ELF-1 (cell line): ENCODE data around the gene GSDMA.

ENCODE experiments used
- DNase-seq: peaks from one replicate; pipeline ENCODE4 v3.0.0-alpha.2; 2016; ENCODE audit warnings: low read depth, low spot score

GSDMA gene

DNA sequence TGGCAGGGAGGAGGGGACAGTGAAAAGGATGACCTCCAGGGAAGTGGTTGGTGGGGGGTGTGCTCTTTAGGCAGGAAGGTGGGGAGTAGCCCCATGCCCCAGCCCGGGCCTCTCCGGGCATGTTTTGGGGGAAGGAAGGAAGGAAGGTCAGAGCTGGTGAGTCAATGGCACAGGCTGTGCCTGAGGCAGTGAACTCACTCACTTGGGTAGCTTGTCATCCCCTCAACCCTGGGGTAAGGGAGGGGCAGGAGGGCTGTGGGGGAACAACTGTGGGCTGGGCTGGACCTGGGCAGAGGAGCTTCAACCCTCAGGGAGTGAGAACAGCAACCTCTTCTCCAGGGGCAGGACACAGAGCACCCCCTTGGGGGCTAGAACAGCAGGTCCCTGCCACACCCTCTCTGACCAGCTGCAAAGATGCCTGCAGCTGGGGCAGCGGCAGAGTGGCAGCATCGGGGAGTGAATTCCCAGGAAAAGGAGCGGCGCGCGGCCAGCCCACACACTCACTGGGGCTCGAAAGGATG is 58.7 kb downstream of the GSDMA start:
- no peak for DNase-seq

DNA sequence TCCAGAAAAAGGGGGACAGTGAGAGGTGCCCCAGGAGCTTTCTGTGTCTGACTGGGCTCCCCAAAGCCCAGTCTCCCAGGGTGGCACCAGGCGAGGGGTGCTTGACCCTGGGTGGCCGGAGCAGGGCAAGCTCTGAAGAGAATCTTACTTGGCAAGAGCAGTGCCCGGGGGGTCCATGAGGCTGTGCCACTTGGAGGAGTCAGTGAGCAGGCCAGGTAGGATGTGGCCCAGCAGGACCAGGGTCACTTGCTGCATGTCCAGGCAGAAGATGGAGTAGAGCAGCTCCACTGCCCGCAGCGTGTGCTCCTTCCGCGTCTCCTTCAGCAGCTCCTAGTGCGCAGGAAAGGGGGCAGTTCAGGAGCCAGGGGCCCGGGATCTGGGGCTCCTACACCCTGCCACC is 59.7 kb downstream of the GSDMA start:
- DNase-seq: no peak

DNA sequence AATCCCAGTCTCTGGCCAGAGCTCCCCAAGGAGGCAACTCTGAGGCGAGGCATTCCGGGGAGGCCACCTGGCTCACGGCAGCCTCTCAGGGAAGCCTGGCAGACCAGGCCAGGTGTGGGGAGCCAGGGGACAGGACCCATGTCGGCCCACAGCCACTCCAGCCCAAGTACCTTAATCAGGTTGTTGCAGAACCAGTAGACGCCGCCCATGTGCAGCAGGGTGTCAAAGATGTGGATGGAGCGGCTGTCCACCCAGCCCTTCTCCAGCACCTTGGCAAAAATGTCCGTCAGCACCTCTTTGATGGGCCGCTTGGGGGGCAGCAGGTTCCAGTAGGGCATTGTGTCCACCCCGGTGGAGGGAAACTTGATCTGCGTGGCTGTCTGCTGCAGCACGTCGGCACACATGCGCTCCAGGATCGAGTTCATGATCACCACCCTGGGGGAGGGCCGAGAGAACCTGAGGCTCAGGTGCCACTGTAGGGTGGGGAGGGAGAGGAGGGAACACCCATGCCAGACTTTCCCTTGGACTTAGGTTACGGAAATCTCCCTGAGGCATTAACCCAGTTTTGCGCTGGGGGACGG is 60.2 kb downstream of the GSDMA start:
- no peak for DNase-seq

DNA sequence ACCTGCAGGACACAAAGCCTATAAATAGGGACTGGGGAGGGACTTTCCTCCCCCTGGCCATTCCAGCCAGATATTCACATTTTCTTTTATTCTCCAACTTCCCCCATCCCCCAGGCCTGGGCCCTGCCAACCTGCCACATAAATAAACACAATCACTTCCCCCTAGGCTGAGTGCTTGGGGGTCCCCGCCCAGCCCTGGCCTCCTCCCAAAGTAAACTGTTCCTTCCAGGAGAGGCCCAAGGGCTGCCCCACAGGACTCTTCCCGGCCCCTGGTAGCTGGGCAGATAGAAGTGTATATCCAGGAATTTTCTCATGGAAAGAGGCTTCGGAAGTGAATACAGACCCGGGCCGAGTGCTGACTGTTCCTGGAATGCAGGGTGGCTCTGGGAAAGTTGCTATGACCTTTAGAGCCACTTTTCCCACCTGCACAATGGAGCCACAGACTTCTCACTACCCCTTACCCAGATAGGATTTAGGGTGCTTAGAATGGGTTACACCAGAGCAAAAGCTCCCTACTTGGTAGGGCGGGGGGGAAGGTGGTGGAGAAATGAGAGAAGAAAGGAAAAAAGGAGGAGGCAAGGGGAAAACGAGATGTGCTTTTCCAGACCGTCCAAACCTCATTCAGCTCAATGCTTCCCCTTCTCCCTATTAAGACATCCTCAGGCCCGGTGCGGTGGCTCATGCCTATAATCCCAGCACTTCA is 60.9 kb downstream of the GSDMA start:
- DNase-seq: no peak

DNA sequence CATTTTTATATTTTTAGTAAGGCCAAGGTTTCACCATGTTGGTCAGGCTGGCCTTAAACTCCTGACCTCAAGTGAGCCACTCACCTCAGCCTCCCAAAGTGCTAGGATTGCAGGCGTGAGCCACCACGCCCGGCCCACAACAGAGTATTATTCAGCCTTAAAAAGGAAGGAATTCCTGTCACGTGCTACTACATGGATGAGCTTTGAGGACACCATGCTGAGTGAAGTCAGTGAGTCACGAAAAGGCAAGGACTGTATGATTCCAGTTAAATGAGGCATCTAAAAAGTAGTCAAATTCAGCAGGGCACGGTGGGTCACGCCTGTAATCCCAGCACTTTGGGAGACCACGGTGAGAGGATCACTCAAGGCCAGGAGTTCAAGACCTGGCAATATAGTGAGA is 62.1 kb downstream of the GSDMA start:
- no peak for DNase-seq

DNA sequence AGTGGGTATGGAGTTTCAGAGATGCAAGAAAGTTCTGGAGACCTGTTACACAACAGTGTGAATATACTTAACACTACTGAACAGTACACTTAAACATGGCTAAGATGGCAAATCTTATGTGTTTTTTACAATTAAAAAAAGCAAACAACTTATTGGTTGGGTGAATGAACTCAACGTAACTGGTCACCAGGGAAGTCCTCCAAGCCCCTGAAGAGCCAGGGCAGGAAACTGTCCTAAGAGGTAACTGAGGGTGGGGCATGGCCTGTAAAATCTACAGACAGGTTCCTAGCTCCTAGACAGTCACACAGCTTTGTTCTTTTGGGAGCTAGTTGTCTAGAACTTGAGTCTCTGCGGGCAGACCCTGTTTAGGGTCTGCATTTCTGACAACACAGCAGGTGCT is 62.8 kb downstream of the GSDMA start:
- DNase-seq: no peak

DNA sequence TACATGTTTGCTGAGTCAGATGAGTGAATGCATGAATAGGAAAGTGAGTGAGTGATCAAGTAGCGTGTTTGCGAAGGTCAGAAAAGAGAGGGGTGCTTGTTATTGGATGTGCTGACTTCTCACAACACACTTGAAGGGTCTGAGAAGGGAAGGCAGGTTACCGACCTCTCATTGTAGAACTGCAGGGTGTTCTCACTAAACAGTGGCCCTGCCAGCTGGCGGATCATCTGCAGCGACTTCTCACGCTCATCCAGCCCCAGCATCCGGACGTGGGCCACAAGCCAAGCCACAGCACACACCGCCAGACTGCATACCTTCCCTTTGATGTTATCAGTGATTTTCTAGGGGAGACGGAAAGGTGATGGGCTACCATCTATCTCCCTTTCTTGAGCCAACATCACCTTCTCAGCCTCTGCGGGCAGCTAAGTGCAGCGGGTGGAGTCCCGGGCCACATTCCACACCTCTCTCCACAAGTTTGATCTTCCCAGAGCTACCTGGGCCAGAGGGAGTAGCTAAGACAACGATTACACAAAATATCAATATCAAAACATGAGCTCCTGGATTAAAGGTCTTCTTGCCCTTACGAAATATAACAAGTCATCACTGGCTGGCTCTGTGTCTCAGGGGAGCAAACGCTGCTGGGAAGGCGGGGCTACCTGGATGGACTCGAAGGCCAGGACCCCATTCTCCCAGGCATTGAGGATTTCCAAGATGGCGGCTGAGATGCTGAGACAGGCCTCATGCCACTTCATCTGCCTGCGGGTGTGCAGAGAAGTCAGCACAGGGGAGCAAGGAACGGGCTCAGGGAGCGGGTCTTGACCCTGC is 63.4 kb downstream of the GSDMA start:
- DNase-seq: no peak

DNA sequence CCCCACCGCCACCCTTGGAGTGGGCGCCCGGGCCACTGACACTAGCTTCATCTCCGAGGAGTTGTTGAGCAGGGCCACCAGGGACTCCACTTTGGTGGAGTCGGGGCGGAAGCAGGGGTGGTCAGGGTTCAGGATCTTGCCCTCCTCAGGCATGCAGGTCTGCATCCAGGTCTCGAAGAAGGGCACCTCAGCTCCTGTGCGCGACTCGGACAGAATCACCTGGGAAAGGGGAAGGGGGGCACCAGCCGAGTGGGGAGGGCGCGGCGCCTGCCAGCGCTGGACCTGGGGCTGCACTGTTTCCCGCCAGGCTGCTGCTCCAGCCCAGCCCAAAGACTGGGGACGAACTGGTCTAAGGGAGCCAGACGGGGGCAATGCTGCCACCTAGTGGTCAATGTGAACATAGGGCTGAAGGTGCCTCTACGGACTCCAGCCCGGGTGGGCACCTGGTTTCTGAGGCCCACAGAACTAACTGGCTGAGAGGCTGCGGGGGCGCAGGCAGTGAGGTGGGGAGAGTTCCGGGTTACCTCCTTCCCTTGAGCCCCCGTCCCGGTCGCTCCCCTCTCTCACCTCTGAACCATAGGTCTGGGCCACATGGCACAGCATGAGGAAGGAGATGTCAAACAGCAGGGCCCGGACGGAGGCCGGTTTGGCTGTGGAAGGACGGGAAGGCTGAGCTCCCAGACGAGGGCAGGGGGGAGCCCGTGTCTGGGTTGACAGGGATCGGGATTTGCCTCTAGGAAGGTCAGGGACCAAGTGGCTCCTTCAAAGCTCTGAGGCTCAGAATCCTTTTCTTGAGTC is 64.2 kb downstream of the GSDMA start:
- DNase-seq: peak; percentile 87
